HepG2 (cell line): ENCODE data around the gene ZCCHC12. TPM values are rescaled to one million over a fixed set of nuclear protein-coding genes. Genes with fewer than 3 reads are reported as not detected.

Experiments used
- AFF4 ChIP-seq: sonication (generic); formaldehyde crosslinking; IDR thresholded peaks from 2 replicates; pipeline ENCODE4 v1.4.0; 2020; ENCODE audit warnings: missing genetic modification reagents
- ARNT ChIP-seq: fragments of 450-650 bp; IDR thresholded peaks from 2 replicates; pipeline ENCODE4 v1.6.1; 2017
- ATF1 ChIP-seq: IDR thresholded peaks from 2 replicates; pipeline ENCODE4 v1.6.1; 2016; ENCODE audit warnings: mild to moderate bottlenecking, control low read depth
- CCAR2 ChIP-seq: fragments of 200-400 bp; formaldehyde crosslinking; optimal IDR thresholded peaks from 2 replicates; pipeline ENCODE3; 2018; ENCODE audit warnings: low read depth, mild to moderate bottlenecking, low read length, moderate library complexity
- DNMT1 ChIP-seq: sonication (generic); formaldehyde crosslinking; IDR thresholded peaks from 2 replicates; pipeline ENCODE4 v1.5.1; 2020; ENCODE audit warnings: mild to moderate bottlenecking, missing genetic modification reagents
- IRF9 ChIP-seq: sonication (generic); formaldehyde crosslinking; IDR thresholded peaks from 2 replicates; pipeline ENCODE4 v1.8.0; 2022; ENCODE audit warnings: missing genetic modification reagents, mild to moderate bottlenecking, borderline replicate concordance
- KDM1A ChIP-seq: IDR thresholded peaks from 2 replicates; pipeline ENCODE4 v1.6.1; 2016; ENCODE audit warnings: missing compliant biosample characterization
- MED8 ChIP-seq: sonication (generic); formaldehyde crosslinking; IDR thresholded peaks from 2 replicates; pipeline ENCODE4 v1.8.1; 2023; ENCODE audit warnings: mild to moderate bottlenecking, missing genetic modification reagents; ENCODE audit not compliant: insufficient replicate concordance
- NCOA5 ChIP-seq: sonication (generic); formaldehyde crosslinking; IDR thresholded peaks from 2 replicates; pipeline ENCODE4 v1.4.0; 2020; ENCODE audit warnings: missing genetic modification reagents
- NONO ChIP-seq, 2 experiments: fragments of 450-650 bp in 1 of 2; sonication (generic) in 1 of 2; formaldehyde crosslinking in 1 of 2; IDR thresholded peaks in 1 of 2; conservative IDR thresholded peaks in 1 of 2; 2 replicates each; pipeline versions ENCODE4 v1.6.1 to v1.8.0; 2017 to 2022; ENCODE audit warnings: mild to moderate bottlenecking in 1 of 2, missing genetic modification reagents in 1 of 2, moderate library complexity in 1 of 2
- POLR2AphosphoS5 ChIP-seq: IDR thresholded peaks from 2 replicates; pipeline ENCODE4 v1.6.1; 2012; ENCODE audit warnings: low read depth, low read length
- RERE ChIP-seq: IDR thresholded peaks from 2 replicates; pipeline ENCODE4 v1.6.1; 2016; ENCODE audit warnings: low read depth, missing genetic modification reagents, missing compliant biosample characterization
- SIX4 ChIP-seq: sonication (generic); formaldehyde crosslinking; IDR thresholded peaks from 2 replicates; pipeline ENCODE4 v1.4.0; 2020; ENCODE audit warnings: missing genetic modification reagents
- SNAI1 ChIP-seq: sonication (generic); formaldehyde crosslinking; IDR thresholded peaks from 2 replicates; pipeline ENCODE4 v1.5.0; 2020; ENCODE audit warnings: mild to moderate bottlenecking, missing genetic modification reagents, borderline replicate concordance
- XRCC5 ChIP-seq: fragments of 200-400 bp; formaldehyde crosslinking; optimal IDR thresholded peaks from 2 replicates; pipeline ENCODE3; 2017; ENCODE audit warnings: mild to moderate bottlenecking, low read length
- ZBTB7A ChIP-seq: sonication (generic); formaldehyde crosslinking; IDR thresholded peaks from 2 replicates; pipeline ENCODE4 v1.8.0; 2022; ENCODE audit warnings: mild to moderate bottlenecking, missing genetic modification reagents
- ZNF205 ChIP-seq: IDR thresholded peaks from 2 replicates; pipeline ENCODE4 v1.6.1; 2018; ENCODE audit warnings: missing biosample characterization, missing genetic modification reagents
- ZNF768 ChIP-seq: sonication (generic); formaldehyde crosslinking; IDR thresholded peaks from 2 replicates; pipeline ENCODE4 v1.4.0; 2020; ENCODE audit warnings: missing genetic modification reagents
- ZNF780A ChIP-seq: sonication (generic); formaldehyde crosslinking; IDR thresholded peaks from 2 replicates; pipeline ENCODE4 v1.8.0; 2022; ENCODE audit warnings: mild to moderate bottlenecking, missing genetic modification reagents, moderate library complexity
- ZNF839 ChIP-seq: sonication (generic); formaldehyde crosslinking; IDR thresholded peaks from 2 replicates; pipeline ENCODE4 v1.4.0; 2020; ENCODE audit warnings: missing genetic modification reagents, mild to moderate bottlenecking, borderline replicate concordance
- ZSCAN20 ChIP-seq: sonication (generic); formaldehyde crosslinking; IDR thresholded peaks from 2 replicates; pipeline ENCODE4 v1.4.0; 2020; ENCODE audit warnings: missing genetic modification reagents, mild to moderate bottlenecking, borderline replicate concordance
- polyA plus RNA-seq, 8 experiments: library from polyadenylated mRNA; depleted of rRNA in 3 of 8; stranded (reverse) in 7 of 8; unstranded in 1 of 8; fragments of >200 nt; fragmentation: Illumina TruSeq in 4 of 8; extraction: Trizol in 4 of 8; gene quantifications; 2 replicates each; pipeline versions ENCODE4 v1.2.1 to v1.2.3, GENCODE V29; 2011 to 2016; ENCODE audit warnings: low read depth in 4 of 8, missing spikeins in 1 of 8, mixed read lengths in 1 of 8; ENCODE audit not compliant: insufficient read depth in 1 of 8
- total RNA-seq, 5 experiments: library from RNA; depleted of rRNA; stranded (reverse); fragments of >200 nt; fragmentation: Illumina TruSeq; extraction: Trizol; gene quantifications; 2 replicates each; pipeline ENCODE4 v1.2.3, GENCODE V29; 2016; ENCODE audit warnings: low read depth in 1 of 5

The ZCCHC12 gene
- total and polyA plus RNA-seq, 2 of the 13 experiments (the other 11 are each of a cell fraction or from before 2014, with no cell fraction given): 0.05 to 0.20 TPM

- TF ChIP-seq IRF9: 0 out of 2 replicates have a peak, but pooled peaks have one; percentile 73
- TF ChIP-seq NCOA5: no peak
- TF ChIP-seq AFF4 (CRISPR knock-in tag): no peak
- no peak for TF ChIP-seq SIX4 (CRISPR knock-in tag)
- TF ChIP-seq KDM1A (CRISPR knock-in tag): no peak
- TF ChIP-seq MED8 (CRISPR knock-in tag): no peak
- TF ChIP-seq XRCC5: peak; percentile 27
- TF ChIP-seq ZNF205 (CRISPR knock-in tag): peak; percentile 52; the same call in 1 of the 2 replicates
- no peak for TF ChIP-seq ZBTB7A (CRISPR knock-in tag)
- no peak for TF ChIP-seq DNMT1
- no peak for TF ChIP-seq NONO (IDR thresholded peaks at IDR 0.05)
- TF ChIP-seq NONO (CRISPR knock-in tag; conservative IDR thresholded peaks at IDR 0.05): peak; percentile 47; the same call in 1 of the 2 replicates
- TF ChIP-seq ZNF768 (CRISPR knock-in tag): no peak
- no peak for TF ChIP-seq SNAI1
- no peak for TF ChIP-seq POLR2AphosphoS5
- TF ChIP-seq RERE: no peak
- no peak for TF ChIP-seq ZNF780A (CRISPR knock-in tag)
- TF ChIP-seq ZSCAN20 (CRISPR knock-in tag): no peak
- TF ChIP-seq ZNF839 (CRISPR knock-in tag): no peak
- no peak for TF ChIP-seq ARNT
- TF ChIP-seq CCAR2: no peak
- no peak for TF ChIP-seq ATF1 (CRISPR knock-in tag)
These were observed 15.8 kb downstream of the ZCCHC12 start (continued) for GRCh38 chrX:118839334-118839958.
